Embryonic facial prominence (tissue), 1 donor: ENCODE results near the gene KDM4B.

Experiments used
- DNase-seq: peaks from one replicate; pipeline ENCODE4 v3.0.0-alpha.2; 2016; ENCODE audit errors: extremely low spot score

The KDM4B gene

GRCh38 chr19:5050067-5050656 is 81.2 kb downstream of the KDM4B start:
- DNase-seq = no peak

GRCh38 chr19:5050905-5051304 is 82.0 kb downstream of the KDM4B start:
- no peak for DNase-seq

DNA sequence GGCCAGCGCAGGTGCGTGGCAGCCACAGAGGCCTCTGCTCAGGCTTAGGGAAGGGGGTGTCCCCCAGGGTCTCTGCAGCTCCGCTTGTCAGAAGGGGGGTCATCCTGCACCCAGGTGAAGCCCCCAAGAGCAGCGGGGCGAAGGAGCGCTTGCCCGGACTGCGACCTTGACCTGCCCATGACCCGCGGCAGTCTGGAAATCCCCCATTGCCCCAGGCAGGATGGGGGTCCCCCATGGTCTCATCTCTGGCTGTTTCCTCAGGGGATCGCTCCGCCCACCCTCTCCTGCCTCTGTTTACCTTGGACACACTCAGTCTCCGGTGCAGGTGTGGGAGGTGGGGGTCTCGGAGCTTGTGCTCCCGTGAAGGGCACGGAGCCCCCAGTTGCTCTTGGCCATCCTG is 82.7 kb downstream of the KDM4B start:
- no peak for DNase-seq

DNA sequence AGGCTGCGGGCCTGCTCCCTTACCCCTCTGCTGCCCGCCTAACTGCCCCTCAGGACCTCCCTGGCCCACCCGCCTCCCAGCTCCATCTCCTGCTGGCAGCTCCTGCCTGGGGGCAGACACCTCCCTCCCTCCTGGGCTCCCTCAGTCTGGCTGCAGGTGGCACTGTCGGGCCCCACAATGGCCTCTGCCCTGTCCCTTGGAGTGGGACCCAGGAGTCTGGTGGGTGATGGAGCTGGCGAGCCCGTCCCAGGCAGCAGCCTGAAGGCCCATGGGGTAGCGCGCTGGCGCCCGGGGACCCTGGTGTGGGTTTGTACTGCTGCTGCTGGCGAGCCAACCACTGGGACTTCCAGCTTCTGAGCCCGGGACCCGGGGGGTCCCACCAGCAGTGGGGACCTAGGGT is 83.6 kb downstream of the KDM4B start:
- DNase-seq = no peak

DNA sequence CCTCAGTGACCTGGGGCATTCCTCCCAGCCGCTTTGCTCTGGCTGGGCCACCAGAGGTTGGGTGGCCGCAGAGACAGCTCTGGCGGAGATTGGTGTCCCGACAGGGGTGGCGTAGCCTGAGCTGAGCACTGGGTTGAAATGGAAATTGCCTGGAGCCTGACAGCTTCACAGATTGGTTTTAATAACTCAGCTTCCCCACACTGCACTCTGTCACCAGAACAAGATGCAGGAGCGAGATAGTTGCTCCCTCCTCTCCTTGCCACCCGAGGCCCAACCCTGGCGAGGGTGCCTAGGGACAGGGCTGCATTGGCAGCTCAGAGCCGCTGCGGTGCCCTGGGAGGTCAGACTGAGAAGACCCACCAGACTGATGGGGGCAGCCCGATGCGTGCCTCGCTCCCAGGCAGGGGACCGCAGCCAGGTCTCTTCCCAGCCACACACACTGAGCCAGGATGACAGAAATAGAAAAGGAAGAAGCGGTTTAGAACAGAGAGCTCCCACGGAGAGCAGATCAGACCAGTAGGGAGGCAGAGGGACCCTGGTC is 84.1 kb downstream of the KDM4B start:
- no peak for DNase-seq

GRCh38 chr19:5053661-5054060 is 84.7 kb downstream of the KDM4B start:
- DNase-seq = no peak

GRCh38 chr19:5054551-5055456 is 85.9 kb downstream of the KDM4B start:
- DNase-seq = no peak

DNA sequence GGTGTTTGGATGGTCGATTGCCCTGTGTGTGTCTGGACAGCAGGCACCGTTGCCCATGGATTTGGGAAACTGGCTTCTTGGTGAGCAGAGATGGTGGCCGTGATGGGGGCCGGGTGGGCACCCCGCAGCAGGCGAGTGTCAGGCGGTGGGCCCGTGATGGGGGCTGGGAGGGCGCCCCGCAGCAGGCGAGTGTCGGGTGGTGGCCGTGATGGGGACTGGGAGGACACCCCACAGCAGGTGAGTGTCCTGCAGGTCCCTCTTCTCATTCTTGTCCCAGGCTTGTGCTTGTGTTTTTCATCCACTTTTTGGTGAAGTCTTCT is 86.5 kb downstream of the KDM4B start:
- no peak for DNase-seq

GRCh38 chr19:5057860-5058259 is 88.9 kb downstream of the KDM4B start:
- no peak for DNase-seq

DNA sequence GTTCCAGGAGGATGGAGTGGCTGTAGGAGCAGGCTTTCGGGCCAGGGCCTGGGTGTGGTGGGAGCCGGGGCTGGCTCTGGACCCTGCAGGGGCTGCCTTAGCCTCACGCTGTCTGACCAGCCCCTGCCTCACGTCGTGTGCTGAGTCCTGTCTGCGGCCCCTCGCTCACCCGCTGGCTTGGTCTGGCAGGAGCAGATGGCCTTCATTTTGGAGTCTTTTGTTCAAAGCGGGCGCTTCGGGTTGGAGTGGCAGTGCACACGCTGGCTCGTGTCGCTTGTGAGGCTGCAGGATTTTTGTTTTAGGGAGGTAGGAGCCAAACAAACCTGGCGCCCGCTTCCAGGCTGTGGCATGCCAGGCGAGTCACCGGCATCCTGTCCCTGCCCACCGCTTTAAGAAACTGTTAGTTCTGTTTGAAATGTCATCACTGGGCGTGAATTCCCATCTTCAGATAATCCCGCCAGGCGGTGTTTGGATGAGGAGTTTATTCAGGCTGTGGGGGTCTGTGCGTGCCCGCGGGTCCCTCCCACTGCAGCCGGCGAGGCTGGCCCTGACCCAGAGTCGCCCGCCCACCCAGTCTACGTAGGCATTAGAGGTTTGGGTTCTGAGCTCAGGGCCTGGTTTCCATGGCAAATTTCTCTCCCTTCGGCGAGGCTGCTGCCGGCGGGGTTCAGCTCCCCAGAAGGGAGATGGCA is 89.8 kb downstream of the KDM4B start:
- DNase-seq = no peak

GRCh38 chr19:5059213-5059574 is 90.3 kb downstream of the KDM4B start:
- DNase-seq = no peak

- no peak for DNase-seq
Measured at GRCh38 chr19:5059793-5060192, 90.9 kb downstream of the KDM4B start.

GRCh38 chr19:5062195-5062594 is 93.3 kb downstream of the KDM4B start:
- DNase-seq = no peak

GRCh38 chr19:5062799-5063198 is 93.9 kb downstream of the KDM4B start:
- DNase-seq = no peak

- DNase-seq = no peak
Measured at GRCh38 chr19:5063873-5064645, 95.1 kb downstream of the KDM4B start.

- DNase-seq = no peak
Measured at GRCh38 chr19:5064896-5065295, 96.0 kb downstream of the KDM4B start.

- no peak for DNase-seq
Measured at GRCh38 chr19:5065663-5066093, 96.8 kb downstream of the KDM4B start.

DNA sequence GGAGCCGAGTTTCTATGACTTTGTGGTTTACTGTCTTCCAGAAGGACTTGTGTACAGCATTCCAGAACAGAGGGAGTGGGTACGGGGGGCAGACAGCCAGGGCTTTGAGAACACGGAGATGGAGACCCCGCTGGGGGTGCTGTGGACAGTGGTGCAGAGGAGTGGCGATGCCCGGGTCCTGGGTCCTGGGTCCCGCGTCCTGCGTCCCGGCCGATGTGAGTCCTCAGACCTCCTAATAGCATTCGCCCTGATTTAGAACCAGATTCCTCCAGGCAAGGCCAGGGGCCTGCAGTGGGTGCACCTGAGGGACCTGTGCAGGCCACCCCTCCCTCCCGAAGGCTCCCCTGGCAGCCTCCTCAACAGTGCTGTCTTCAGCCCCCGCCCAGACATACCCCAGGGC is 97.9 kb downstream of the KDM4B start:
- no peak for DNase-seq

DNA sequence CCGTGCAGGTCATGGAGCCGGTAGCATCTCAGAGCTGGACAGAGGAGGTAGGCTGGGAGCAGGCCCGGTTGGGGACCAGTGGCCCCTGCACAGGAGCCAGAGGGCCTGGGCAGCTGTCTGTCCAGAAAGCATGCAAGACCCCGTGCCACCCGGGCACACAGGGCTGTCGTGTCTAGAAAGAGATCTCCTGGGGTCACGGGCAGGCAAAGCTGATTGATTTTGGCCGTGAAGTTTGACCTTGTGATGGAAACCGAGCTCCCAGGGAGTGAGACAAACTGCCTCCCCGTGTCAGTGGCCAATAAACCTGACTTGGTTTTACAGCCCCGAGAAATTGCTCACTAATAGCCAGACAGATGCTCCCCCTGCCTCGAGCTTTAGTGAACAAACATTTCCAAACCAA is 98.8 kb downstream of the KDM4B start:
- no peak for DNase-seq

DNA sequence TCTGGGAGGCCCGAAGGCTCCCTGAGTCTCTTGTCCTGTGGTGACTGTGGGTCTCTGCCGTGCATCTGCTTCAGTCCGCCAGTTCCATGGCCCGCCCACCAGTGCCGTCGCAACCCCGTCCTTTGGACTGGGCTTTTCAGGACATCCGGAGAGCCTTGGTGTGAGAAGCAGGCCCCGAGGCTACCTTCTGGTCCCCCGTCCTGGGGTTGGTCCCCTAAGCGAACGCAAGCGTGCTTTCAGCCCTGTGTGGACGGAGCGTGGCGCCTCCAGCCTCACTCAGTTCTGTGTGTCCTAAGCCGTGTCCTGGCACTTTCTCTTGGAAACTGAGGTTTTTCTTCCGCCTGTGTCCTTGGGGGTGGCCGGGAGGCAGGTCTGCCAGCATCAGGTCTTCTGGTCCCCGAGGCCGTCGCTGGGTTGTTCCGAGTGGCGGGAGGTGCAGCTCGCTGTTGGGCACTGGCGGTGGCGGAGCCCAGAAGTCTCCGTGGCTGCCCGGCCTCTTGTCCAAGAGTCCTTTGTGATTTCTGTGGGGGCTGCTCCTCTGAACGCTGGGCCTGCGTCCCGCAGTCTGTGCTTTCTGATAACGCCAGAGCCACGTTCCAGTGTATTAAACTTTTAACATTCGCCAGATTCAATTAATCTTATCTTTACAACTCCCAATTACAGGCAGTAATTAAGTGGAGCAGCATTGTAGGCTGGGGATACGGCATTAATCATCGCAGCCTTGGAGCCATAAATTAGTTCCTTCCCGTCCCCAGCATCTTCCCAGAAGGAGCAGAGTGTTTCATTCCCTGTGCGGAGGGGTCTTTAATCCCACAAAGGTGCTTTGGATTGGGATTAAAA is 99.5 kb downstream of the KDM4B start:
- DNase-seq = no peak

GRCh38 chr19:5070331-5070730 is 101.4 kb downstream of the KDM4B start:
- no peak for DNase-seq
